Adrenal gland (tissue), 5 donors: ENCODE results near the gene KCNK5.

Experiments
- CTCF ChIP-seq, 6 experiments: fragments of 450-650 bp in 4 of 6; fragments of 200-600 bp in 2 of 6; sonication (generic) in 1 of 6; IDR thresholded peaks; 1 replicate in 5 of 6; 2 replicates in 1 of 6; pipeline versions ENCODE4 v1.5.1 to v1.8.0; 2016 to 2021; ENCODE audit warnings: antibody characterized with exemption in 6 of 6, mild to moderate bottlenecking in 2 of 6, moderate library complexity in 1 of 6
- POLR2A ChIP-seq, 2 donors: fragments of 450-650 bp; IDR thresholded peaks; one replicate each; pipeline ENCODE4 v1.6.1; 2017; ENCODE audit warnings: antibody characterized with exemption in 2 of 2, mild to moderate bottlenecking in 2 of 2, moderate library complexity in 1 of 2
- donor health status: DM: no; HTN: no; CAD: no.

- TF ChIP-seq POLR2A (IDR thresholded peaks at IDR 0.05) (no peak), CTCF (IDR thresholded peaks at IDR 0.05) (no peak)
Observed at GRCh38 chr6:39223061-39223460, 6.2 kb downstream of the KCNK5 start.
